ENCODE data around the gene ARMC5.
"Not testable (repeated sequence)": the region's sequence is repeated elsewhere in the genome, so short reads cannot be mapped to it uniquely, and the experiment has no call there.

ARMC5 gene

DNA sequence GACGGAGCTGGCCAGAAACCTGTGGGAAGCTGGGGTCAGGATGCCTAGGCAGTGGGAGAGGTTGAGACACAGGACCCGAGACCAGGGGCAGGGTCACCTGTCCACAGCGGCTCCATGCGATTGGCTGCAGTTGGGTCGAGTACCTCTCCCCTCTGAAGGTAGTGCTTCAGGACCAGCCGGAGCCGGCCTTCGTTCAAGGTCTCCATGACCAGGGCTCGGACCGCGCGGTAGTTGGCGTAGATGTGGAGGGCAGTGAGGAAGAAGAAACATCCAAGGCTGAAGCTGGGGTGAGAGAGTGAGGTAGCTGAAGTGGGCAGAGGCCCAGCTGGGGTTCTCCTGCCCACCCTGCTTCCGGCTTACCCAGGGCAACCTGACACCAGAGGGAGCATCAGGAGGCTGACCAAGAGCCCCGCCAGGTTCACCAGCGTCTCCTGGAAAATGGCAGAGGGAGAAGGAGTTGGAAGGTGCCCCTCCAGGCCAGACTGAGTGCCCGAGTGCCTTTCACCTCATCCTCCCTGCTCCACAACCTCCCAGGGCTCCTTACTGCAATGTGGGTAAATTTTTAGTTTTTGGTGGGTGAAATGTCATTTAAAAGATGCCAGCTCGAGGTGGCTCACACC is 34.3 kb downstream of the ARMC5 start:
- no peak for DNase-seq (ENCODE audit: low read depth in 2 of 3, low spot score in 1 of 3)

DNA sequence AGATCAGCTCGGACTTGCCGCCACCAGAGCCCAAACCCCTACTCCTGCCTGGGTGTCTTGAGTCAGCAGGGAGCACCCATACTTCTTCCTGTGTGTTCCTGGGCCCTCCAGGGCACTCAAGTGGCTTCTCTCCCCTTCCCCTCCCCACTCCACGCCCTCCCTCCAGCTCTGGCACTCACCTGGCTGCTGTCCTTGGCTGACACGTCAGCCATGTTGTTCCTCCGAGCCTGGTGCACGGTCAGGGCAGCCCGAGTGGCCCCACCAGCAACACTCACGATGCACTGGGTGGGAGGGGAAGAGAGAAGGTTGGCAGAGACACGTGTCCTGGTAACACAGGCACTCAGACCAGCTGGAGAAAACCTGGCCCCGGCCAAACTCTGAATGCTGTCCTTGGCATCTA is 37.4 kb downstream of the ARMC5 start:
- no peak for DNase-seq (ENCODE audit: low read depth in 2 of 3, low spot score in 1 of 3)

GRCh38 chr16:31498493-31498892 is 39.2 kb downstream of the ARMC5 start:
- DNase-seq (ENCODE audit: low read depth in 2 of 3, low spot score in 1 of 3): no peak

DNA sequence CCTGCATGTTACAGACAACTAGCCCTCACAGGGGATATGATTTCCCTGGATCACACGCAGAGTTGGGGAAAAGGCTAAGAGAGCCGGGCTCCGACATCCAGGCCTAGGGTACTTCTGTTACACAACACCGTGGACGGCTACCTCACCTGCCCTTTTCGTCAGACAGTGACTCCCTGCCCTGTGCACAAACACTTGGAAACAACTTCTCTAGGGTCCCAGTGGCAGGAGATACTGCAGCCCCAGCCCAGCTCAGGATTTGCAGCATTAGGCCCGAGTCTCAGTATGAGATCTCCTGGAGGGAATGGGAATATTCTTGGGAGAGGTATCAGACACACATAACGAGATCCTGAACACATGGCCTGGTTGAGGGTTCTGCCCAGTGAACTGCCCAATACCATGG is 40.6 kb downstream of the ARMC5 start:
- DNase-seq (ENCODE audit: low read depth in 2 of 3, low spot score in 1 of 3): no peak

DNA sequence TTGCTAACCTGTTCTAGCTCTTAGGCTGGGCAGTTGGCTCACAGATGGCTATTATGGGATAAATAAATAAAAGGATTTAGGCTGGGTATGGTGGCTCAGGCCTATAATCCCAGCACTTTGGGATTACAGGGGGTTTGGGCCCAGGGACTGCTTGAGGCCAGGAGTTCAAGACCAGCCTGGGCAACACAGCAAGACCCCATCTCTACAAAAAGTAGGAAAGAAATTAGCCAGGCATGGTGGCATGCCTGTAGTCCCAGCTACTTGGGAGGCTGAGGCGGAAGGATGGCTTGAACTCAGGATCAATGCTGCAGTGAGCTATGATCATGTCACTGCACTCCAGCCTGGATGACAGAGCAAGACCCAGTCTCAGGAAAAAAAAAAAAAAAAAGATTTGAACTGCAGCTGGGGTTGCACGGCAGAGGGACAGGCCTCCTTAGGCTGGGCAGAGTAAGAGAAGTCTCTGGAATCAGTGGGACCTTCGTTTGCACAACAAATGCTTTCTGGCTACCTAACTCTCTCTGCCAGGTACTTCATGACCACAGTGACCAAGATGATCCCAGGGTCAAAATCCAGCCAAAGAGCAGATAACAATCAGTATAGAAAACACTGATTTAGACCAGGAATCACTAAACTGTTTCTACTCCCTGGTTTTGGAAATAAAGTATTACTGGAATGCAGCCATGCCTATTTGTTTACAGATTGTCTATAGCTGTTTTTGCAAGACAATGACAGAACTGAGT is 42.1 kb downstream of the ARMC5 start:
- DNase-seq (ENCODE audit: low read depth in 2 of 3, low spot score in 1 of 3): no peak

DNA sequence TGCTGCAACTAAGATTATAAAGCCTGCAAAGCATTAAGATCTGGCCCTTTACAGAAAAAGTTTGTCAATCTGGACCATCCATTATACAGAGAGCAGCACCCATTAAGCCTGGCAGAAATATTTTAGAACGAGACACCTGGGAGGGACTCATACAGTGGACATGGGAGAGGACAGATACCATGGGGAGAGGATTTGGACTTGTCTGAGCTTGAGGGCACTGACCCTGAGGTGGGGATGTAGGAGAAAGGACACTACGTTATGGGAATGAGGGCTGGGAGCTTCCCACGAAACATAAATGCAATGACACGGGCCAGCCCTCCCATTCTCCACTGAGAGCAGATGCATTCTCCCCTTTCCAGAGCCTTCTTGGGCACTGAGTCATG is 42.7 kb downstream of the ARMC5 start:
- no peak for DNase-seq (ENCODE audit: low read depth in 2 of 3, low spot score in 1 of 3)

DNA sequence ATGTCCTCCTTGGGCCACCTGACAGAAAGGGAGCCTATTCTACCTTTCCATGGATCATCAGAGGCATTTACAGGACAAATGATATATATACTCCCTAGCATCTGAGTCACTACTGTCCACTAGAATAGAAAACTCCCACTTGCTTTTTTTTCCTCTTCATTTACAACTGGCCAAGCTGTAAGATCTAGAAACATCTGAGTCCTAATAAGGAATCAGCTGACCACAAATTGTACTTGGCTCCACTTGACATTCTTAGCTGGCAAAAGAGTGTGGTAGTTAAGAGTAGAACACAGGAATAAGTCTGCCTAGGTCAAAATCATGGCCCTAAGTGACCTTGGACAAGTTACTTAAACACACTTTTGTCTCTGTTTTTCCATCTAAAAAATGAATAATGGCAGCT is 43.7 kb downstream of the ARMC5 start:
- DNase-seq (ENCODE audit: low read depth in 2 of 3, low spot score in 1 of 3): no peak

- DNase-seq (ENCODE audit: low read depth in 2 of 3, low spot score in 1 of 3): not testable (repeated sequence)
These were observed 44.3 kb downstream of the ARMC5 start for GRCh38 chr16:31503555-31503954.

GRCh38 chr16:31504159-31504558 is 44.9 kb downstream of the ARMC5 start:
- DNase-seq (ENCODE audit: low read depth in 2 of 3, low spot score in 1 of 3): no peak

- DNase-seq (ENCODE audit: low read depth in 2 of 3, low spot score in 1 of 3): peak in 2 of 3 donors; percentile 9 to 15
These were observed 46.2 kb downstream of the ARMC5 start for GRCh38 chr16:31505483-31505882.

- no peak for DNase-seq (ENCODE audit: low read depth in 2 of 3, low spot score in 1 of 3)
These were observed 48.3 kb downstream of the ARMC5 start for GRCh38 chr16:31507617-31507928.

GRCh38 chr16:31507929-31508705 is 48.8 kb downstream of the ARMC5 start, which contains the start of gene RUSF1:
Gene RUSF1 (minus strand): TSS chr16:31508391. CDS start chr16:31508373, 18 bp downstream.
- peak; percentile 73 to 85 (median 75) for DNase-seq (ENCODE audit: low read depth in 2 of 3, low spot score in 1 of 3)

DNA sequence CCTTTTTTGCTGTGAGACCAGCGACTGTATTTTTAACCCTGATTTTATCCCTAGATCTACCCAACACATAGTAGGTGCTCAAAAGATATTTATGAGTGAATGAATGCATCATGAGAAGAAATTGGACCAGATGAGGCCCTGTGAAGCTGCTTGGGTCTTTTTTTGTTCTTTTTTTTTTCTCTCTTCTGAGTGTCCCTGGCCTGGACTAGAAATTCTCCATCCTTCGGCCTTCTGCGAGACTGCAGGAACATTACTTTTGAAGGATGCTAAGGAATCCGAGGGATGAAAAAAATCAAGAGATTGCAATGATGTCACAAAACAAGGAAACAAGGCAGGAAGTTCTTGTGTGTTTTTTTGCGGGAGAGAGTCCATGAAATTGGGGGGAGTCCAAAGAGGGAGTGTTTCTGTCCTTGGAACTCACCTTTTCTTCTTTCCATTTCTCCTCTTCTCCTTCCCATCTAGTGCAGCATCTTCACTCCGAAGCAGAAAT is 49.5 kb downstream of the ARMC5 start:
- DNase-seq (ENCODE audit: low read depth in 2 of 3, low spot score in 1 of 3): no peak

GRCh38 chr16:31513126-31513525 is 53.8 kb downstream of the ARMC5 start:
- DNase-seq (ENCODE audit: low read depth in 2 of 3, low spot score in 1 of 3): no peak

- no peak for DNase-seq (ENCODE audit: low read depth in 2 of 3, low spot score in 1 of 3)
These were observed 54.6 kb downstream of the ARMC5 start for GRCh38 chr16:31513884-31514283.

All from stimulated activated CD4-positive, alpha-beta T cell treated with anti-CD3 and anti-CD28 coated beads, Interleukin-12 subunit alpha, Interleukin-12 subunit beta, amount 100 ng/mL, for 48 hours (primary cell).